ENCODE data around the gene CGNL1. TPM values are rescaled to one million over a fixed set of nuclear protein-coding genes. Genes with fewer than 3 reads are reported as not detected.

The CGNL1 gene
- total and polyA plus RNA-seq, 10 of the 15 experiments (the other 5 are each of a cell fraction or from before 2014, with no cell fraction given), result under 0.01 to 0.27 (median 0.04) TPM; not detected in 3

DNA sequence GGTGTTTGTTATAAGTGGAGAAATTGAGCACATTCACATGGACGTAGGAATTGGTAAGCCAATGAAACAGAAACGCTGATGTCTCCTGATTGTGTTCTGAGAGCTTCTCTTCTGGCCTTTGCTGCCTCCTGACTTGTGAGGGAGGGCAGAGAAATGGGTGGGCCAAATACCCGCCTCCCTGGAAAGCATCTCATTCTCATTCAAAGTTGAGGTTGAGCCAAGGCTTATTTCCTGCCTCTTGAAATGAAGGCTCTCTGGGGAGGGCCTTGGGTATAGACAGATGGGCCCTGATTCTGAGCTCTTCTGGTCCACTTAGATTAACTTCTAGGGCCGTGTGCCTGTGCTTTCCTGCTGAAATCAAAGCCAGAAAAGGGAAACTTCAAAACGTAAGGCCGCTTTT is 158.0 kb downstream of the CGNL1 start:
- Histone ChIP-seq H3K4me1 (ENCODE audit: control insufficient read depth, insufficient read depth, low read length) (no peaks in the 10 kb centered on the region), H3K4me2 (ENCODE audit: control insufficient read depth, insufficient read depth) (no peak overlapping the region), H4K20me1 (ENCODE audit: control insufficient read depth, insufficient read depth) (no peaks in the 10 kb centered on the region), H2AFZ (ENCODE audit: control insufficient read depth, low read depth, low read length) (no peak overlapping the region), H3K4me3 (no peak overlapping the region), H3K36me3 (ENCODE audit: control insufficient read depth in 2 of 2, insufficient read depth in 2 of 2, low read length in 1 of 2) (no peaks in the 10 kb centered on the region), H3K79me2 (ENCODE audit: control insufficient read depth, insufficient read depth, low read length) (no peaks in the 10 kb centered on the region), H3K27me3 (replicated peaks in 1 of 2; ENCODE audit: control insufficient read depth in 2 of 2, insufficient read depth in 2 of 2, low read length in 1 of 2) (no peaks in the 10 kb centered on the region; a peak in 3 of 4 replicates), H3K9me3 (replicated peaks; ENCODE audit: control insufficient read depth, insufficient read depth, low read length) (no peaks in the 10 kb centered on the region; the same call in 2 of the 3 replicates), H3K27ac (ENCODE audit: control insufficient read depth, insufficient read depth) (no peak overlapping the region), H3K9ac (ENCODE audit: control insufficient read depth, insufficient read depth, low read length) (no peak overlapping the region)
- DNase-seq (ENCODE audit: low read depth, low spot score) (no peak), ATAC-seq (no peak), FAIRE-seq (no peak)
- 44% methylated on average over 5 of the region's 6 CpGs for WGBS (ENCODE audit: insufficient coverage, insufficient replicate concordance, low lambda C conversion rate, missing lambda C conversion rate)
- RAD21 ChIA-PET (ENCODE audit: unreplicated experiment), result no interaction called here
- SMC1A ChIA-PET (ENCODE audit: uncharacterized antibody, unreplicated experiment), result no interaction called here
- CTCF ChIA-PET, result interaction anchor here (1.3 to 2.0 kb wide), 2 partner anchors 8 to 193 kb away, joined by 5 to 7 read pairs; no protein-coding TSS in a partner anchor
- TF ChIP-seq EED (IDR thresholded peaks at IDR 0.05; ENCODE audit: low read depth), result no peak
- no peak for TF ChIP-seq RBBP5 (conservative IDR thresholded peaks at IDR 0.05)
- TF ChIP-seq NFYB (IDR thresholded peaks at IDR 0.05; ENCODE audit: insufficient read depth, low read depth, low read length), result no peak
- no peak for TF ChIP-seq ZSCAN29 (IDR thresholded peaks at IDR 0.05)
- no peak for TF ChIP-seq PBX3 (IDR thresholded peaks at IDR 0.05; ENCODE audit: insufficient replicate concordance, low read depth, low read length)
- no peak for TF ChIP-seq CTCF (IDR thresholded peaks at IDR 0.05 in 2 of 3, conservative IDR thresholded peaks at IDR 0.05 in 1 of 3; ENCODE audit: control insufficient read depth in 2 of 3, extremely low read depth in 1 of 3, insufficient read depth in 1 of 3, low read depth in 3 of 3, low read length in 3 of 3)
- no peak for TF ChIP-seq RUNX3 (IDR thresholded peaks at IDR 0.05; ENCODE audit: low read length)
- no peak for TF ChIP-seq ZBTB4 (CRISPR knock-in tag; IDR thresholded peaks at IDR 0.05)
- no peak for TF ChIP-seq RAD51 (IDR thresholded peaks at IDR 0.05)
- POLR2A ChIA-PET, result no interaction called here
- in situ Hi-C loops (cut with MboI) (loop anchor here (5.0 to 25.0 kb wide), 4 partner anchors 387 to 1039 kb away; no protein-coding TSS in a partner anchor), intact Hi-C loops (cut with micrococcal nuclease; ENCODE audit: unreplicated experiment) (no loop called here)
- no TSS peak for BruUV-seq (replicated peaks)

Data from GM12878 (cell line).